Naive B cell (primary cell): ENCODE data around the gene VRK3. TPM values are rescaled to one million over a fixed set of nuclear protein-coding genes. Genes with fewer than 3 reads are reported as not detected.

Experiments
- ATAC-seq, 2 donors: fragments of 150-1000 bp; cut with Tn5 transposase; 2 replicates each; pipeline ENCODE4 v1.10.0; 2021; ENCODE audit warnings: low read depth in 2 of 2, mild to moderate bottlenecking in 2 of 2, moderate library complexity in 2 of 2
- DNase-seq: peaks from one replicate; pipeline ENCODE4 v3.0.0; 2022
- H3K27ac Mint-ChIP-seq, 6 donors: one replicate each; pipeline ENCODE4 v1.8.0; 2020 to 2022; ENCODE audit warnings: mild to moderate bottlenecking in 6 of 6, mixed read lengths in 6 of 6, moderate library complexity in 5 of 6, inconsistent platforms in 2 of 6
- H3K27me3 Mint-ChIP-seq, 3 donors: one replicate each; pipeline ENCODE4 v1.8.0; 2021 to 2022; ENCODE audit warnings: mixed read lengths in 3 of 3, mild to moderate bottlenecking in 1 of 3
- H3K36me3 Mint-ChIP-seq, 2 donors: one replicate each; pipeline ENCODE4 v1.8.0; 2020 to 2022; ENCODE audit warnings: mixed read lengths in 2 of 2, inconsistent platforms in 1 of 2, mild to moderate bottlenecking in 1 of 2
- H3K4me1 Mint-ChIP-seq, 3 donors: one replicate each; pipeline ENCODE4 v1.8.0; 2020 to 2022; ENCODE audit warnings: mixed read lengths in 3 of 3, inconsistent platforms in 1 of 3, mild to moderate bottlenecking in 1 of 3, moderate library complexity in 1 of 3
- H3K4me3 Mint-ChIP-seq, 8 donors: one replicate each; pipeline ENCODE4 v1.8.0; 2020 to 2022; ENCODE audit warnings: mild to moderate bottlenecking in 8 of 8, mixed read lengths in 8 of 8, moderate library complexity in 8 of 8, inconsistent platforms in 2 of 8
- H3K9me3 Mint-ChIP-seq, 7 donors: one replicate each; pipeline ENCODE4 v1.8.0; 2020 to 2022; ENCODE audit warnings: mixed read lengths in 7 of 7, mild to moderate bottlenecking in 5 of 7, inconsistent platforms in 2 of 7, moderate library complexity in 1 of 7
- polyA plus RNA-seq, 6 donors: library from polyadenylated mRNA; unstranded; fragments of 300-500 nt; fragmentation: Illumina TruSeq; gene quantifications; one replicate each; pipeline ENCODE4 v1.2.3, GENCODE V29; 2021; ENCODE audit warnings: low read depth in 6 of 6

Gene VRK3
- polyA plus RNA-seq, 6 donors from 2014 or later: 78.8 to 121 (median 89.0) TPM

GRCh38 chr19:50000038-50000840 lies 24.9 kb downstream of the VRK3 start:
- Mint-ChIP-seq H3K4me1 (peaks cover 0 to 4% (median 4%) of the 10 kb centered on the region in 3 donors), H3K27me3 (no peaks in the 10 kb centered on the region), H3K27ac (no peak overlapping the region)

GRCh38 chr19:49999371-50000010 lies 25.7 kb downstream of the VRK3 start:
- peaks cover 8 to 37% of the 10 kb centered on the region in 2 donors for H3K36me3 Mint-ChIP-seq
- ATAC-seq (no peak), DNase-seq (no peak)
- H3K4me1 Mint-ChIP-seq: peaks cover 0 to 4% (median 0%) of the 10 kb centered on the region in 3 donors
- H3K27ac Mint-ChIP-seq: no peak overlapping the region
- no peaks in the 10 kb centered on the region for H3K27me3 Mint-ChIP-seq
- no peaks in the 10 kb centered on the region for H3K9me3 Mint-ChIP-seq
- H3K4me3 Mint-ChIP-seq: no peak overlapping the region

More at GRCh38 chr19:50000038-50000840, 24.9 kb downstream of the VRK3 start:
- Mint-ChIP-seq H3K36me3 (peaks cover 6 to 37% of the 10 kb centered on the region in 2 donors), H3K9me3 (no peaks in the 10 kb centered on the region), H3K4me3 (peak overlapping the region in 1 of 8 donors; percentile 69)
- DNase-seq: no peak
- ATAC-seq: no peak

- DNase-seq (peak; percentile 12), ATAC-seq (peak; percentile 59 to 68)
- H3K27ac Mint-ChIP-seq: peak overlapping the region in 1 of 6 donors; percentile 64
These were observed 27.5 kb downstream of the VRK3 start for GRCh38 chr19:49997709-49998108.

GRCh38 chr19:49988433-49988832 lies 36.7 kb downstream of the VRK3 start:
- Mint-ChIP-seq H3K9me3 (peaks cover 0 to 7% (median 0%) of the 10 kb centered on the region in 7 donors), H3K4me1 (peaks cover 0 to 19% (median 6%) of the 10 kb centered on the region in 3 donors), H3K27ac (peak overlapping the region in 2 of 6 donors; percentile 32 to 76), H3K27me3 (no peaks in the 10 kb centered on the region), H3K4me3 (peak overlapping the region in 2 of 8 donors; percentile 56 to 64), H3K36me3 (peaks cover 17 to 42% of the 10 kb centered on the region in 2 donors)
- no peak for DNase-seq
- ATAC-seq: no peak

More at GRCh38 chr19:49997709-49998108, 27.5 kb downstream of the VRK3 start:
- no peaks in the 10 kb centered on the region for H3K27me3 Mint-ChIP-seq
- no peak overlapping the region for H3K4me3 Mint-ChIP-seq
- peaks cover 0 to 1% (median 0%) of the 10 kb centered on the region in 7 donors for H3K9me3 Mint-ChIP-seq
- H3K4me1 Mint-ChIP-seq: peaks cover 0 to 2% (median 0%) of the 10 kb centered on the region in 3 donors
- H3K36me3 Mint-ChIP-seq: peaks cover 23 to 43% of the 10 kb centered on the region in 2 donors

GRCh38 chr19:49988007-49988406 lies 37.2 kb downstream of the VRK3 start:
- no peaks in the 10 kb centered on the region for H3K27me3 Mint-ChIP-seq
- H3K36me3 Mint-ChIP-seq: peaks cover 14 to 42% of the 10 kb centered on the region in 2 donors
- H3K9me3 Mint-ChIP-seq: peaks cover 0 to 7% (median 0%) of the 10 kb centered on the region in 7 donors
- ATAC-seq (no peak), DNase-seq (no peak)
- H3K4me3 Mint-ChIP-seq: no peak overlapping the region
- peaks cover 0 to 19% (median 6%) of the 10 kb centered on the region in 3 donors for H3K4me1 Mint-ChIP-seq
- H3K27ac Mint-ChIP-seq: peak overlapping the region in 2 of 6 donors; percentile 32 to 74

GRCh38 chr19:49987159-49987698 lies 37.9 kb downstream of the VRK3 start:
- H3K27me3 Mint-ChIP-seq: no peaks in the 10 kb centered on the region
- H3K9me3 Mint-ChIP-seq: peaks cover 0 to 5% (median 0%) of the 10 kb centered on the region in 7 donors
- H3K36me3 Mint-ChIP-seq: peaks cover 8 to 35% of the 10 kb centered on the region in 2 donors
- DNase-seq (peak; percentile 81), ATAC-seq (peak; percentile 81)
- H3K4me3 Mint-ChIP-seq: peak overlapping the region in 3 of 8 donors; percentile 9 to 30 (median 22)
- peaks cover 0 to 19% (median 6%) of the 10 kb centered on the region in 3 donors for H3K4me1 Mint-ChIP-seq
- H3K27ac Mint-ChIP-seq: peak overlapping the region; percentile 22 to 89 (median 62)

GRCh38 chr19:49986354-49986753 lies 38.8 kb downstream of the VRK3 start:
- Mint-ChIP-seq H3K9me3 (peaks cover 0 to 5% (median 0%) of the 10 kb centered on the region in 7 donors), H3K4me3 (no peak overlapping the region), H3K4me1 (peaks cover 0 to 19% (median 6%) of the 10 kb centered on the region in 3 donors), H3K36me3 (peaks cover 13 to 35% of the 10 kb centered on the region in 2 donors), H3K27me3 (no peaks in the 10 kb centered on the region), H3K27ac (peak overlapping the region in 2 of 6 donors; percentile 29 to 89)
- DNase-seq (no peak), ATAC-seq (no peak)

GRCh38 chr19:49985871-49986270 lies 39.3 kb downstream of the VRK3 start:
- no peak for ATAC-seq
- Mint-ChIP-seq H3K27me3 (no peaks in the 10 kb centered on the region), H3K4me3 (no peak overlapping the region), H3K27ac (peak overlapping the region in 1 of 6 donors; percentile 29), H3K36me3 (peaks cover 13 to 35% of the 10 kb centered on the region in 2 donors), H3K4me1 (peaks cover 0 to 19% (median 6%) of the 10 kb centered on the region in 3 donors), H3K9me3 (peaks cover 0 to 5% (median 0%) of the 10 kb centered on the region in 7 donors)
- no peak for DNase-seq

- Mint-ChIP-seq H3K36me3 (peaks cover 13 to 34% of the 10 kb centered on the region in 2 donors), H3K4me1 (peaks cover 0 to 19% (median 6%) of the 10 kb centered on the region in 3 donors), H3K4me3 (no peak overlapping the region), H3K27me3 (no peaks in the 10 kb centered on the region), H3K27ac (peak overlapping the region in 1 of 6 donors; percentile 72), H3K9me3 (peaks cover 0 to 5% (median 0%) of the 10 kb centered on the region in 7 donors)
- DNase-seq: no peak
- ATAC-seq: no peak
These were observed 40.7 kb downstream of the VRK3 start for GRCh38 chr19:49984491-49984890.

GRCh38 chr19:49983645-49984229 lies 41.4 kb downstream of the VRK3 start:
- no peak overlapping the region for H3K4me3 Mint-ChIP-seq
- H3K4me1 Mint-ChIP-seq: peaks cover 0 to 15% (median 6%) of the 10 kb centered on the region in 3 donors
- H3K36me3 Mint-ChIP-seq: peaks cover 13 to 27% of the 10 kb centered on the region in 2 donors
- no peak overlapping the region for H3K27ac Mint-ChIP-seq
- peak; percentile 55 for DNase-seq
- peak; percentile 67 to 71 for ATAC-seq
- peaks cover 0 to 5% (median 0%) of the 10 kb centered on the region in 7 donors for H3K9me3 Mint-ChIP-seq
- H3K27me3 Mint-ChIP-seq: no peaks in the 10 kb centered on the region

GRCh38 chr19:49981603-49982593 lies 43.3 kb downstream of the VRK3 start:
- H3K36me3 Mint-ChIP-seq: peaks cover 5 to 18% of the 10 kb centered on the region in 2 donors
- ATAC-seq: no peak
- peak overlapping the region in 1 of 6 donors; percentile 16 for H3K27ac Mint-ChIP-seq
- no peaks in the 10 kb centered on the region for H3K27me3 Mint-ChIP-seq
- no peak for DNase-seq
- H3K4me1 Mint-ChIP-seq: peaks cover 0 to 7% (median 5%) of the 10 kb centered on the region in 3 donors
- H3K4me3 Mint-ChIP-seq: no peak overlapping the region
- H3K9me3 Mint-ChIP-seq: no peaks in the 10 kb centered on the region

GRCh38 chr19:49978324-49978723 lies 46.8 kb downstream of the VRK3 start:
- Mint-ChIP-seq H3K9me3 (no peaks in the 10 kb centered on the region), H3K27ac (no peak overlapping the region), H3K27me3 (no peaks in the 10 kb centered on the region), H3K4me3 (peak overlapping the region in 1 of 8 donors; percentile 44), H3K36me3 (peaks cover 9 to 20% of the 10 kb centered on the region in 2 donors), H3K4me1 (peaks cover 0 to 3% (median under 1%) of the 10 kb centered on the region in 3 donors)
- DNase-seq (no peak), ATAC-seq (no peak)
